NCI-H1092 treated with DMSO at 0.1 percent for 48 hours (cell line): Measurements from ENCODE around the gene TSPAN7.

Experiments
- DNase-seq: peaks from one replicate; lab custom pipeline; 2025; lab: John Stamatoyannopoulos, UW

The TSPAN7 gene

GRCh38 chrX:38561126-38561868 is at the start of gene TSPAN7:
Gene TSPAN7 (plus strand): TSS chrX:38561542. CDS start chrX:38561547, 5 bp downstream.
- peak; percentile 82 for DNase-seq

DNA sequence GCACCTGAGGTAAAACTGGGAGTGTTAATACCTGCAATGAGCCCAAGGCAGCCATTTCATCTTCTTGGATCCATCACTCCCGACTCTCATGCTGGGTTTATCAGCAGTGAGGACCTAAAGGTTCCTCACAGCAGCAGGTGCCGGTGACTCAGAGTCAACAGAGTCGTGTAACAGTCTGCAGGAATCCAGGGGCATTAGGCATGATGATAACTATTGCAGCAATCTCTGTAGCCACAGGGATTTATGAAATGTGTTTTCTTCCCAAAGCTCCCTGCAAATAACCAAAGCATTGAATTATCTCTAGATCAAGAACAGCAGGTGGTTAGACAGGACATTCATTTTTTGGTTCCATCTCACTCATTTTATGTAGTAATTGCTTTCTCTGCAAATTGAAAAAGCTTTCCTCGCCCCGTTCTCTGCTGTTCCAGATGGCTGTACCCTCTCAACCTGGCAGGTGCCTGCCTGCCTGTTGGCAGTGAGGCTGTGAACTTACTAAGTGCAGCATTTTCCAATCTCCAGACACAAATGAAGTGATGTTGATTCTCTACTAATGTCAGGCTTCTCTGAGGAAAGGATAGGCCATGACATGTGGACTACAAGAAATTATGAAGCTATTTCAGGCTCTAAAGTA is 48.1 kb upstream of the TSPAN7 start:
- DNase-seq: peak; percentile 11

- peak; percentile 24 for DNase-seq
These were observed 47.1 kb upstream of the TSPAN7 start for GRCh38 chrX:38514016-38514854.

GRCh38 chrX:38515291-38515690 is 46.1 kb upstream of the TSPAN7 start:
- no peak for DNase-seq

DNA sequence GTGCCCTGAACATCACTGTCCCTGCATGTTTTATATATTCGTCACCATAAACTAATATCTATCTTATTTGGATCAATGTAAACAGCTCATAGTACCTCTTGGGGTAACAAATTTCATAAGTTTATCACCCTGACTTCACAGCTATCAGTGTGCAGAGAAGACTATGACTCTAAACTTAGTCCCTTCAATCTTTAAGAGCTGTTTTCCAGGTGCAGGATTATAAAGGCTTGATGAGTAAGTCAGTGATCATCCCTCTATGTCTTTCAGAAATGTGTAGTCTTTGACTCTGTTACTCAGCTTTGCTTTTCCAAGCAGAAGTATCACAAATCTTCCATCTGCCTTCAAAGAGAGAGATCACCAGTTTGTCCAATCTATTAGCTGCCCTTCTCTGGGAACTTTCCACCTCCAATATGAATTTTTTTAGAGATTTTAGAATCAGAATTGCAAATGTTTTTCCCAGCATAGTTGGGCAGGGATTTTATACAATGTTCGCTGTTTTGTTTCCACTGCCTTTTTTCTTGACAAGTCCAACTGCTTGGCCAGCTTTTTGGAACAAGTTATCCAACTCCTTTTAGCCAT is 45.1 kb upstream of the TSPAN7 start:
- no peak for DNase-seq

DNA sequence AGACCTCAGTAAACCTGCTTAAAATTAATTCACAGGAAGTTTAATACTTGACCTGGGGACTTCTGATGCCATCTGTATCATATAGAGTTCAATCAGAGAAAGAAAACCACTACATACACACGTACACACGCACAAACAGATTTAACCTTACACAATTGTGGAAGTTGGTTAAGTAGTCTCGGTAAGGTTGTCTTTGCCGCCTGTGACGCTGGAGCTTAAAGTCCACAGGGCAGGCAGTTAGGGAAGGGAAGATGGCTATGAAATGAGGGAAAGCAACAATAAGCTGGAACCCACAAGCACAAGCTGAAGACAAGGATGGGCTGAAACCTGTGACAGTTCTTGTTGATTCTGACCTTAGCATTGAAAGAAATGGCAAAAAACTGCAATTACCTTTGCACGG is 41.7 kb upstream of the TSPAN7 start:
- DNase-seq: no peak

- DNase-seq: no peak
These were observed 23.2 kb upstream of the TSPAN7 start for GRCh38 chrX:38538134-38538533.

GRCh38 chrX:38539748-38540147 is 21.6 kb upstream of the TSPAN7 start:
- no peak for DNase-seq

DNA sequence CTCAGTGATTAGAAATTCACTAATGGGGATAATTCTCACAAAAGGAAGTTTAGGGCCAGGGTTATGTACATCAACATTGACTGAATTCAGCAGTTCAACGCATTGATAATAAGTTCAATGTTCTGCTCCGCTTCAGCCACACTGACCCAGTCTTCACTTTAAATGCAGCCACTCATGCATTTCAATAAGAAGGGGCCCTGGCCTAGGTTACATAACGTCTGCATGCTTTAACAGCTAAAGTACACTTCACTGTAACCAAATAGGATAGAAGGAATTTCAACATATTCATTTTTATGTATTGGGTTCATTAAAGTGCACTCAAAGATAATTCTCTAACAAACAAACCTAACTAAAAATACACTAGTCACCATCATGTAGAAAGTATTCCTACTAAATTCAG is 12.8 kb upstream of the TSPAN7 start:
- DNase-seq: no peak

DNA sequence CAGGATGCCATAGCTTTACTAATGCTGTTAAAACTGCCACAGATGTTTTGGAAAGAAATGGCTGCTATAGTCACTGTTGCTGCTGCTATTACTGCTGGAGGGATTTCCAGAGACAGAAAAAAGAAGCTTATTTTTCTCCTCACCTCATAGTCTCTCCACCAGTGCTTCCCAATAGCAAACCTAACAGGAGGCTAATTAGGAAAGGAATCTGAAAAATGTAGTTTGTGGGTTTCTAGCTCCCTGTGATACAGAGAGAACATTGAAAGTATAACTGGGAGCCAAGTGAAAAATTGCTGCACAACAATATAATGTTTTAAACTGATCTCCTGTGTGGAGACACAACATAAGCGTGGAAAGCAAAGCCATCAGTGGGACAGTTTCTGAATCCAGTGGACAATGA is 8.6 kb upstream of the TSPAN7 start:
- no peak for DNase-seq

DNA sequence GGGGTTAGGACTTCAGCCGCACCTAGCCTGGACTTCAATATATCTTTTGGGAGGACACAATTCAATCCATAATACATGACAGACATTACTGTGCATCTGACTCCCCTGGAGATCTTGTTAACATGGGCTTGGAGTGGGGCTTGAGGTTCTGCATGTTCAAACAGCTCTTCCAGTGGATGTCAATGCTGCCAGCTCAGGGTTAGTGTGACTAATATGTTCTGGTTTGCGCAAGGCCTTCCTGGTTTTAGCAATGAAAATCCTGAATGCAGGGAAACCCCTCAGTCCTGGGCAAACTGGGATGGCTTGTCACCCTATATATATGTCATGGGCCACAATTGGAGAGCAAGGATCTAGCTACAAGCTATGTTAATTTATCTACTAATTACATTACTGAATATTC is 2.7 kb upstream of the TSPAN7 start:
- no peak for DNase-seq

DNA sequence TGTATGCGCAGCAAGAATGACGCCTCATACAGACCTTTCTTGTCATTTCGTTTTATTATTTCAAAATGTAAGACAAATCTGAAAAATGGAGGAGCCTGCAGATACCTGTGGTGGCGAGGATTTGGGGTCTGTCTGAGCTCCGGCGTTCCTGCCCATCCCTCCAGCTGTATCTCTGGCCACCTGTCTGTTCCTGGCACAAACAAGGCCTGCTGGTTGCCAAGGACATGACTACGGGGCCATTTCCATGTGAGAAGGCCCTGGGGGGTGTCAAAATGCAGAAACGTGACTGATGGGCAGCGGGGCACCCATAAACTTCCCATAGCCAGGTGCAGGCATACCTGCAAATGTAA is 591 bp upstream of the TSPAN7 start:
- DNase-seq: peak; percentile 66

GRCh38 chrX:38561951-38562719 is 793 bp downstream of the TSPAN7 start:
- DNase-seq: peak; percentile 57

DNA sequence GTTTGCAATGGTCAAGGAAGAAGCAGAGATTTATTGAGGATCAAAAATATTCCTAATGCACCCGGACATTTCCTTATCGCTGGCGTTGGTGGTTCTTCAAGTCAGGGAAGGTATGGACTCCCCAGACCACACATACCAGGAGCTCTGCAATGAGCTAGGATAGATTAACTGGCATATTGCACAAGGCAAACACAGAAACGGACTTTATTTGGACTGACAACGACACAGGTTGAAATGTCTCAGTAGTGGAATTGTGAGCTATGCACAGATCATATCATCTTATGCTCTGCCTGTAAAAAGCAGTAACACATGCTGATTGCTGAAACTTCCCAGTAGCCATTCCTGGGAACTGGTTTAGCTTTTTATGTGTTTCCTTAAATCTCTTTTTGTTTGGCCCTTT is 1.7 kb downstream of the TSPAN7 start:
- no peak for DNase-seq

DNA sequence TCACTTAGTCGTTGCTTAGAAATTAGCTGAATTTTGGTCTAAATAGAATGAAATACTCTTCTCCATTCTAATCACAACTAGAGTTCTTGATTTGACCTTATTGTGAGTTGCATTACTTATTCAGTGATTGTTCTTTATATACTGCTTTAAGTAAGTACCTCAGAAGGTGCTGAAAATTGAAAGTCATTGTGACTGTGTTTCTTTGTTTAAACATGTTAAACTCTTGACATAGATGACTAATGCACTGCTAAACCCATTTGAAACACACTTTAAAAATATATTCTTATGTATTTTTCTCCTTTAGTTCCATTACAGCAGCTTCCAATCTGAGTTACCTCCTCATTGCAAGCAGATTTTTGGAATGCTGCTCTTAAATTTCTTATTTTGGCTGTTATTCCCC is 9.1 kb downstream of the TSPAN7 start:
- DNase-seq: no peak

GRCh38 chrX:38571058-38571457 is 9.7 kb downstream of the TSPAN7 start:
- no peak for DNase-seq

DNA sequence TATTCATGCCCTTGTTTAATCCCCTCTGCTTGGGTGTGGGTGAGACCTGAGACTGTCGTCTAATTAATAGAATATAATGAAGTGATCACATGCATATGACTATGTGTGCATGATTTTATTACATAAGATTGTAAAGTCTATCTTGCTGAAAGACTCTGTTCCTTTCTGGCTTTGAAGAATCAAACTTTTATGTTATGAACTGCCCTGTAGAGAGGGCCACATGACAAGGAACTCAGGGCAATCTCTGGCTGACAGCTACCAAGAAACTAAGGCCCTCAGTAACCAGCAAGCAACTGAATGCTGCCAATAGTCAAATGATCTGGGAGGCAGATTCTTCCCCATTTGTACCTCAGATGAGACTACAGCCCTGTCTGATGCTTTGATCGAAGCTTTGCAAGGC is 13.5 kb downstream of the TSPAN7 start:
- no peak for DNase-seq

DNA sequence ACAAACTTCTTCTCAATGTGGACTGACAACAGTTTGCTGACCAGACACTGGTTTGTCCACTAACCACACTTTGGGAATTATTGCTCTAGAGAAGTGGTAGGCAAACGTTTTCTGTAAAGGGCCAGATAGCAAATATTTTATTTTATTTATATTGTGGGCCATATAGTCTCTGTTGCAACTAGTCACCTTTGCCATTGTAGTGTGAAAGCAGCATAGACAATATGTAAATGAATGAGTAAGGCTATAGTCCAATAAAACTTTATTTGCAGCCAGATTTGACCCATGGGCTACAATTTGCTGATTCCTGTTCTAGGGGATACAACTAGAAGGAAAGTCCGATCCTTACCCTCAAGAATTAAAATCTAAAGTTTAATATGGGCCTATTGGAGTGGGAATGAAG is 14.5 kb downstream of the TSPAN7 start:
- no peak for DNase-seq

GRCh38 chrX:38577738-38578137 is 16.4 kb downstream of the TSPAN7 start:
- no peak for DNase-seq

DNA sequence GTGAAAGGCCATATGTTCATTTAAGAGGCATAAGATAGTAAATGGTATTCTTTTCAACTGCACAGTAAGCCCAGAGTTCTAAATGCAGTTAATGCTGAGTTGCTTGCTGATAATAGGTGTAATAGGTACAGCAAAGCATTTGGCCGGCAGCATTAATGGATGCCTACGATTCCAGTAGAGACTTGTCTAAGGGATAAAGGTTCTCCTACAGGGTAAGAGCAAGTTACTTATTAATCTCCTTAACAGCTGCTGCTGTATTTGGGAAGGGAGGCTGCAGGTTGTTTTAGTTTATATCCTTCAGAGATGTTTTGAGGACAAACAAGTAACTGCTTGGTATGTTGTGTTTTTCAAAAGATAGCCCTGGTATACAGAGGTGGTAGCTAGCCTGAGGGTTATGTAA is 16.8 kb downstream of the TSPAN7 start:
- DNase-seq: no peak

GRCh38 chrX:38583181-38583580 is 21.8 kb downstream of the TSPAN7 start:
- DNase-seq: no peak

GRCh38 chrX:38594434-38594833 is 33.1 kb downstream of the TSPAN7 start:
- no peak for DNase-seq
